Camera-type eye (tissue), 1 donor: ENCODE measurements around the gene SDHAF4. TPM values are rescaled to one million over a fixed set of nuclear protein-coding genes. Genes with fewer than 3 reads are reported as not detected.

ENCODE experiments used
- total RNA-seq: library from RNA; depleted of rRNA; stranded (reverse); fragments of >200 nt; gene quantifications from one replicate; pipeline ENCODE4 v1.2.3, GENCODE V29; 2014

The SDHAF4 gene
- total RNA-seq = 13.7 TPM

GRCh38 chr6:70566751-70567382, at the start of gene SDHAF4:
Gene SDHAF4 (plus strand): TSS chr6:70566930. CDS start chr6:70566941, 11 bp downstream.

Other genes starting within 250 kb of the SDHAF4 start
- gene FAM135A, start 153.4 kb upstream of the SDHAF4 start, total RNA-seq = 98.3 TPM
- 41.5 TPM for gene SMAP1, start 101.0 kb downstream of the SDHAF4 start, total RNA-seq